Vagina (tissue), 2 donors: ENCODE measurements around the gene HHATL.

Experiments
- POLR2AphosphoS5 ChIP-seq, 2 donors: sonication (generic); formaldehyde crosslinking; IDR thresholded peaks; one replicate each; pipeline ENCODE4 v1.9.0; 2017; ENCODE audit warnings: antibody characterized with exemption in 2 of 2, mild to moderate bottlenecking in 2 of 2, low read depth in 1 of 2; ENCODE audit not compliant: insufficient read depth in 1 of 2
- TF ChIP-seq, protein P1 (sequence below), 3 experiments: fragments of 450-650 bp in 2 of 3; fragments of 200-600 bp in 1 of 3; sonication (generic) in 1 of 3; IDR thresholded peaks; one replicate each; pipeline ENCODE4 v1.5.1; 2017 to 2019; ENCODE audit warnings: antibody characterized with exemption in 3 of 3, mild to moderate bottlenecking in 2 of 3, moderate library complexity in 2 of 3

DNA sequence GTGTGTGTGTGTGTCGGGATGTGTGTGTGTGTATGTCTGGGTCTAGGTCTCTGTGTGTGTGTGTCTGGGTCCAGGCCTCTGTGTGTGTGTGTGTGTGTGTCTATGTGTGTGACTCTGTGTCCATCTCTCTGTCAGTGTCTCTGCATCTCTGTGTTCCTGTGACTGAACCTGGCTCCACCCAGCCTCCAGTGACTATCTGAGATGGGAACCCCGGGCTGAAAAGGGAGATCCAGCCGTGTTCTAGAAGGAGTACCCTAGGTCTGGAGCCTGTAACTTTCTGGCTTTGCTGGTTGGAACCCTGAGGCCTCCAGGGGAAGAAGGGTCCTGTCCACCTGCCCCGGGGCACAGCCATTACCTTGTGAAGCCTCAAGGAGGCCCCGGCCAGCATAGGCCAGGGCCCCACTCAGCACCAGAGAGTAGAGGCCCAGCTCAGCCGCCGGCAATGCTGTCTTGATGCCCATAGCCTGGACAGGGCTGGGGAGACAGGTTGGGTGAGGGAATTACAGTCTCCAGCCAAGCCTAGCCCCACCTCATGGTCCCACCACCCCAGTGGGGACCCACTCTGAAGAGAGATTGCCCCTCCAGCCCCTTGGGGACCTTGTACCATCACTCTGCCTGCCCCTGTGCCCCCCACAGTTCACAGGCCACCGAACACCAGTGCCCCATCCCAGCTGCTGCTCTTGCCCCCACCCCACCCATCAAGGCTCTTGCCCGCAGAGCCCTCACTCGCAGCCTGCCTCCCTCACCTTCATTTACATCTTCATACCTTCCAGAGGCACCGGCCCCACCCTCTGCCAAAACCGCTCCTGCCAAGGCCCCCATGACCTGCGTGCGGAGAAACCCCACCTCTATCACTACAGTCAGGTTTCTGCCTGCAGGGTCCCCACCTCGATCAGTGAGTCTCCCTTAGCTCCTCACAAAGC lies 2.0 kb downstream of the HHATL start:
- TF ChIP-seq, protein P1, sequence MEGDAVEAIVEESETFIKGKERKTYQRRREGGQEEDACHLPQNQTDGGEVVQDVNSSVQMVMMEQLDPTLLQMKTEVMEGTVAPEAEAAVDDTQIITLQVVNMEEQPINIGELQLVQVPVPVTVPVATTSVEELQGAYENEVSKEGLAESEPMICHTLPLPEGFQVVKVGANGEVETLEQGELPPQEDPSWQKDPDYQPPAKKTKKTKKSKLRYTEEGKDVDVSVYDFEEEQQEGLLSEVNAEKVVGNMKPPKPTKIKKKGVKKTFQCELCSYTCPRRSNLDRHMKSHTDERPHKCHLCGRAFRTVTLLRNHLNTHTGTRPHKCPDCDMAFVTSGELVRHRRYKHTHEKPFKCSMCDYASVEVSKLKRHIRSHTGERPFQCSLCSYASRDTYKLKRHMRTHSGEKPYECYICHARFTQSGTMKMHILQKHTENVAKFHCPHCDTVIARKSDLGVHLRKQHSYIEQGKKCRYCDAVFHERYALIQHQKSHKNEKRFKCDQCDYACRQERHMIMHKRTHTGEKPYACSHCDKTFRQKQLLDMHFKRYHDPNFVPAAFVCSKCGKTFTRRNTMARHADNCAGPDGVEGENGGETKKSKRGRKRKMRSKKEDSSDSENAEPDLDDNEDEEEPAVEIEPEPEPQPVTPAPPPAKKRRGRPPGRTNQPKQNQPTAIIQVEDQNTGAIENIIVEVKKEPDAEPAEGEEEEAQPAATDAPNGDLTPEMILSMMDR (IDR thresholded peaks at IDR 0.05), result no peak
- no peak for TF ChIP-seq POLR2AphosphoS5 (IDR thresholded peaks at IDR 0.05; ENCODE audit: insufficient read depth in 1 of 2, low read depth in 1 of 2)
